Prostate gland (tissue), 2 donors: ENCODE data around the gene EXOC3L1.

Source experiments
- CTCF ChIP-seq, 4 experiments: fragments of 200-600 bp in 2 of 4; fragments of 450-650 bp in 2 of 4; sonication (generic) in 2 of 4; IDR thresholded peaks; 1 replicate in 3 of 4; 2 replicates in 1 of 4; pipeline ENCODE4 v1.5.1; 2016 to 2019; ENCODE audit warnings: antibody characterized with exemption in 4 of 4, mild to moderate bottlenecking in 2 of 4, moderate library complexity in 2 of 4
- POLR2A ChIP-seq: fragments of 450-650 bp; IDR thresholded peaks from one replicate; pipeline ENCODE4 v1.6.1; 2016; ENCODE audit warnings: antibody characterized with exemption, mild to moderate bottlenecking
- POLR2AphosphoS5 ChIP-seq: sonication (generic); formaldehyde crosslinking; IDR thresholded peaks from one replicate; pipeline ENCODE4 v1.6.1; 2017; ENCODE audit warnings: antibody characterized with exemption

GRCh38 chr16:67209565-67209964, 19.6 kb upstream of the EXOC3L1 start:
- no peak for TF ChIP-seq CTCF (IDR thresholded peaks at IDR 0.05)
- no peak for TF ChIP-seq POLR2A
- TF ChIP-seq POLR2AphosphoS5: no peak
